Endothelial cell of umbilical vein (primary cell): Measurements from ENCODE around the gene SIRT3.

Source experiments
- CTCF ChIP-seq, 2 donors: IDR thresholded peaks; 1 replicate in 1 of 2; 2 replicates in 1 of 2; pipeline ENCODE4 v1.5.1; 2011; ENCODE audit warnings: low read length in 2 of 2, mild to moderate bottlenecking in 2 of 2, moderate library complexity in 2 of 2, control low read depth in 1 of 2, inconsistent platforms in 1 of 2, low read depth in 1 of 2; ENCODE audit not compliant: insufficient read depth in 1 of 2; ENCODE audit errors: extremely low read depth in 1 of 2
- EZH2 ChIP-seq: IDR thresholded peaks from 2 replicates; pipeline ENCODE4 v1.6.1; 2012; ENCODE audit warnings: borderline replicate concordance, low read depth, mild to moderate bottlenecking, moderate library complexity, low read length, inconsistent platforms; ENCODE audit not compliant: severe bottlenecking
- FOS ChIP-seq: IDR thresholded peaks from 2 replicates; pipeline ENCODE4 v1.6.1; 2011; ENCODE audit warnings: mild to moderate bottlenecking, low read length, moderate library complexity, borderline replicate concordance; ENCODE audit not compliant: insufficient read depth
- GATA2 ChIP-seq: IDR thresholded peaks from 2 replicates; pipeline ENCODE4 v1.7.0; 2011; ENCODE audit warnings: low read depth, mild to moderate bottlenecking, moderate library complexity, mixed read lengths, low read length; ENCODE audit not compliant: insufficient read length, insufficient read depth
- JUN ChIP-seq: IDR thresholded peaks from 2 replicates; pipeline ENCODE4 v1.6.1; 2011; ENCODE audit warnings: borderline replicate concordance, low read depth; ENCODE audit not compliant: insufficient read length, insufficient read depth
- MAX ChIP-seq: IDR thresholded peaks from 2 replicates; pipeline ENCODE4 v1.6.1; 2011; ENCODE audit not compliant: insufficient read depth, insufficient read length
- MYC ChIP-seq: IDR thresholded peaks from one replicate; pipeline ENCODE4 v1.6.1; 2011; ENCODE audit warnings: mild to moderate bottlenecking, low read depth, low read length
- POLR2A ChIP-seq: IDR thresholded peaks from 2 replicates; pipeline ENCODE4 v1.6.1; 2012; ENCODE audit warnings: low read depth, mild to moderate bottlenecking, control low read depth, low read length
- POLR2AphosphoS5 ChIP-seq: IDR thresholded peaks from 2 replicates; pipeline ENCODE4 v1.6.1; 2012; ENCODE audit warnings: low read depth, mild to moderate bottlenecking, control low read depth, low read length, moderate library complexity; ENCODE audit not compliant: insufficient read depth

GRCh38 chr11:201966-202365 is 34.2 kb downstream of the SIRT3 start:
- TF ChIP-seq EZH2 = no peak
- no peak for TF ChIP-seq POLR2A
- TF ChIP-seq MAX = no peak
- TF ChIP-seq CTCF (IDR thresholded peaks at IDR 0.05; ENCODE audit: extremely low read depth in 1 of 2, insufficient read depth in 1 of 2, low read depth in 1 of 2, low read length in 2 of 2) = no peak
- no peak for TF ChIP-seq MYC
- TF ChIP-seq POLR2AphosphoS5 = no peak
- TF ChIP-seq FOS = no peak
- TF ChIP-seq JUN = no peak
- TF ChIP-seq GATA2 = no peak
